ENCODE measurements around the gene TRIP12.
A peak's percentile ranks its signal among the peaks of the same experiment; 100 is the strongest.
"Not testable (repeated sequence)": the region's sequence is repeated elsewhere in the genome, so short reads cannot be mapped to it uniquely, and the experiment has no call there.

The TRIP12 gene

GRCh38 chr2:229794636-229795035 is 127.2 kb downstream of the TRIP12 start:
- POLR2A ChIA-PET = no interaction called here
- no peak for DNase-seq (ENCODE audit: extremely low spot score)
- CTCF ChIA-PET = no interaction called here
- TF ChIP-seq FOXA1 (IDR thresholded peaks at IDR 0.05) (no peak), ELF4 (IDR thresholded peaks at IDR 0.05) (no peak), CTBP1 (IDR thresholded peaks at IDR 0.05; ENCODE audit: borderline replicate concordance) (no peak), ZNF384 (IDR thresholded peaks at IDR 0.05) (no peak)

- POLR2A ChIA-PET = not testable (repeated sequence)
- CTCF ChIA-PET = interaction anchor here (0.7 kb wide), 1 partner anchor 99 kb away, joined by 4 read pairs; no protein-coding TSS in a partner anchor
Measured at GRCh38 chr2:229786289-229786688, 135.5 kb downstream of the TRIP12 start.

DNA sequence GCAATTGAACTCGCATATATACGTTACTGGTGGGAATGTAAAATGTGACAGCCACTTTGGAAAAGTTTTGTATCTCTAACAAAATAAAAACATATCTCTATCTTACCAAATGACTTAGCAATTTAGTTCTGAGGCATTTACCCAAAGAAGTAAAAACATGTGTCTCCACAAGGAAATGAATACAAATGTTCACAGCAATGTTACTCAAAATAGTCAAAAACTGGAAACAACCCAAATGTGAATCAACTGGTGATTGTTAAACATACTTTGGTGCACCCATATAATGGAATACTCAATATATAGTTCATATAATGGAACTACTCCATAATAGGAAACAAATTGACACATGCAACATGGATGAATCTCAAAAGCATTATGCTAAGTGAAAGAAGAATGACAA is 137.0 kb downstream of the TRIP12 start:
- ChIA-PET POLR2A (no interaction called here), CTCF (no interaction called here)
- no peak for TF ChIP-seq CTBP1 (IDR thresholded peaks at IDR 0.05; ENCODE audit: borderline replicate concordance)
- no peak for TF ChIP-seq SP1 (IDR thresholded peaks at IDR 0.05)
- no peak for TF ChIP-seq ZNF384 (IDR thresholded peaks at IDR 0.05)
- TF ChIP-seq ARNT (IDR thresholded peaks at IDR 0.05) = no peak
- DNase-seq (ENCODE audit: extremely low spot score) = no peak

More at GRCh38 chr2:229786289-229786688, 135.5 kb downstream of the TRIP12 start:
- not testable (repeated sequence) for DNase-seq (ENCODE audit: extremely low spot score)

GRCh38 chr2:229783108-229783721 is 138.6 kb downstream of the TRIP12 start:
- DNase-seq (ENCODE audit: extremely low spot score) = no peak
- ChIA-PET CTCF (interaction anchor here (0.7 kb wide), 2 partner anchors 11 to 63 kb away, joined by 3 read pairs; no protein-coding TSS in a partner anchor), POLR2A (no interaction called here)
- TF ChIP-seq PKNOX1 (IDR thresholded peaks at IDR 0.05) = no peak
- TF ChIP-seq NFRKB (IDR thresholded peaks at IDR 0.05) = no peak
- no peak for TF ChIP-seq TARDBP (IDR thresholded peaks at IDR 0.05)
- no peak for TF ChIP-seq CTBP1 (IDR thresholded peaks at IDR 0.05; ENCODE audit: borderline replicate concordance)

GRCh38 chr2:229780856-229781773 is 140.7 kb downstream of the TRIP12 start:
- peak; percentile 65 for DNase-seq (ENCODE audit: extremely low spot score)
- POLR2A ChIA-PET = no interaction called here
- TF ChIP-seq NFRKB (IDR thresholded peaks at IDR 0.05) (no peak), ARNT (IDR thresholded peaks at IDR 0.05) (no peak)
- CTCF ChIA-PET = interaction anchor here (0.6 to 0.8 kb wide), 3 partner anchors 11 to 35 kb away, joined by 3 to 5 read pairs (median 4); no protein-coding TSS in a partner anchor

DNA sequence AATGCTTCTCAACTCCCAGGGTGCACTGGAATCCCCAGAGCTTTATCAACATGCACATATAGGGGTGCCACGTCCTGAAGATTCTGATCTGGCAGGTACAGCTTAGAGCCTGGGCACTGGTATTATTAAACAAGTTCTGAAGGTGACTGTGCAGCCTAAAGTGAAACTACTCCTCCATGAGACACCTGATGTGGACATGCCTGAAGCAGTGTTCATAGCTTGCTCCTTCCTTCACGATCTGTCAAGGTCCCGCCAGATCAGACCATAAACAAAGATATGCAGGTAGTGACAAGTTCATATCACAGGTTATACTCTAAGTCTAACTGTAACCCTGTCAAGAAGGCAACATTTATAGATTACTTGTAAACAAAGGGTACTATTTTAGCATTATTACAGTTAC is 142.2 kb downstream of the TRIP12 start:
- ChIA-PET POLR2A (no interaction called here), CTCF (no interaction called here)
- DNase-seq (ENCODE audit: extremely low spot score) = no peak
- TF ChIP-seq SP1 (IDR thresholded peaks at IDR 0.05) = no peak
- no peak for TF ChIP-seq FOXA1 (IDR thresholded peaks at IDR 0.05)
- no peak for TF ChIP-seq CTBP1 (IDR thresholded peaks at IDR 0.05; ENCODE audit: borderline replicate concordance)
- TF ChIP-seq LEF1 (IDR thresholded peaks at IDR 0.05; ENCODE audit: borderline replicate concordance) = no peak
- TF ChIP-seq TARDBP (IDR thresholded peaks at IDR 0.05) = no peak

GRCh38 chr2:229777716-229778115 is 144.1 kb downstream of the TRIP12 start:
- ChIA-PET CTCF (no interaction called here), POLR2A (no interaction called here)
- no peak for DNase-seq (ENCODE audit: extremely low spot score)
- TF ChIP-seq BHLHE40 (IDR thresholded peaks at IDR 0.05; ENCODE audit: borderline replicate concordance) (no peak), SUZ12 (IDR thresholded peaks at IDR 0.05) (no peak), SP1 (IDR thresholded peaks at IDR 0.05) (no peak), ELF4 (IDR thresholded peaks at IDR 0.05) (no peak), ZNF384 (IDR thresholded peaks at IDR 0.05) (no peak), HDGF (IDR thresholded peaks at IDR 0.05; ENCODE audit: borderline replicate concordance) (no peak), FOXA1 (IDR thresholded peaks at IDR 0.05) (no peak), ARNT (IDR thresholded peaks at IDR 0.05) (no peak), PKNOX1 (IDR thresholded peaks at IDR 0.05) (no peak), FOXM1 (IDR thresholded peaks at IDR 0.05; ENCODE audit: borderline replicate concordance) (no peak)

GRCh38 chr2:229775614-229776313 is 146.0 kb downstream of the TRIP12 start:
- DNase-seq (ENCODE audit: extremely low spot score) = no peak
- ChIA-PET CTCF (no interaction called here), POLR2A (no interaction called here)
- TF ChIP-seq ARNT (IDR thresholded peaks at IDR 0.05) = no peak
- TF ChIP-seq LEF1 (IDR thresholded peaks at IDR 0.05; ENCODE audit: borderline replicate concordance) = no peak
- TF ChIP-seq HDGF (IDR thresholded peaks at IDR 0.05; ENCODE audit: borderline replicate concordance) = no peak
- TF ChIP-seq SP1 (IDR thresholded peaks at IDR 0.05) = no peak
- no peak for TF ChIP-seq ELF4 (IDR thresholded peaks at IDR 0.05)
- TF ChIP-seq ZNF384 (IDR thresholded peaks at IDR 0.05) = no peak
- TF ChIP-seq FOXA1 (IDR thresholded peaks at IDR 0.05) = no peak
- no peak for TF ChIP-seq FOXK2 (IDR thresholded peaks at IDR 0.05)
- no peak for TF ChIP-seq NFRKB (IDR thresholded peaks at IDR 0.05)
- TF ChIP-seq PKNOX1 (IDR thresholded peaks at IDR 0.05) = no peak
- no peak for TF ChIP-seq SUZ12 (IDR thresholded peaks at IDR 0.05)
- no peak for TF ChIP-seq L3MBTL2 (conservative IDR thresholded peaks at IDR 0.05)
- no peak for TF ChIP-seq BHLHE40 (IDR thresholded peaks at IDR 0.05; ENCODE audit: borderline replicate concordance)
- TF ChIP-seq FOXM1 (IDR thresholded peaks at IDR 0.05; ENCODE audit: borderline replicate concordance) = no peak
- TF ChIP-seq CTBP1 (IDR thresholded peaks at IDR 0.05; ENCODE audit: borderline replicate concordance) = no peak
- TF ChIP-seq TARDBP (IDR thresholded peaks at IDR 0.05) = no peak

Measured in HEK293T (cell line).